Activated naive CD4-positive, alpha-beta T cell treated with anti-CD3 and anti-CD28 coated beads for 36 hours (primary cell): ENCODE results near the gene HERC2. TPM values are rescaled to one million over a fixed set of nuclear protein-coding genes. Genes with fewer than 3 reads are reported as not detected.
"Not testable (repeated sequence)": the region's sequence is repeated elsewhere in the genome, so short reads cannot be mapped to it uniquely, and the experiment has no call there.

Experiments
- CTCF ChIA-PET: fragments of 350-600 bp; sonication (Branson Sonifier 250); formaldehyde crosslinking; loops from one replicate; lab custom pipeline; 2021; ENCODE audit warnings: antibody characterized with exemption; lab: Charles Lee
- DNase-seq: peaks from one replicate; pipeline ENCODE4 v3.0.0-alpha.2; 2020
- H3K27ac Mint-ChIP-seq: one replicate; pipeline ENCODE4 v1.8.0; 2021; ENCODE audit warnings: mild to moderate bottlenecking, mixed read lengths
- H3K27me3 Mint-ChIP-seq: one replicate; pipeline ENCODE4 v1.8.0; 2021; ENCODE audit warnings: low read depth, mixed read lengths
- H3K36me3 Mint-ChIP-seq: one replicate; pipeline ENCODE4 v1.8.0; 2021; ENCODE audit warnings: low read depth, mixed read lengths
- H3K4me1 Mint-ChIP-seq: one replicate; pipeline ENCODE4 v1.8.0; 2021; ENCODE audit warnings: low read depth, mixed read lengths
- H3K4me3 Mint-ChIP-seq: one replicate; pipeline ENCODE4 v1.8.0; 2021; ENCODE audit warnings: mild to moderate bottlenecking, moderate library complexity, mixed read lengths
- H3K9me3 Mint-ChIP-seq: one replicate; pipeline ENCODE4 v1.8.0; 2021; ENCODE audit warnings: mixed read lengths
- intact Hi-C: fragments of 100-400 bp; cut with micrococcal nuclease; formaldehyde crosslinking; loops from one replicate; pipeline ENCODE4 v1.15.1; 2023
- total RNA-seq, 2 experiments: library from RNA; stranded (reverse); gene quantifications; one replicate each; pipeline ENCODE4 v1.2.3, GENCODE V29; 2021

Gene HERC2
- total RNA-seq, 2 experiments from 2014 or later, result 26.6 to 31.6 TPM

DNA sequence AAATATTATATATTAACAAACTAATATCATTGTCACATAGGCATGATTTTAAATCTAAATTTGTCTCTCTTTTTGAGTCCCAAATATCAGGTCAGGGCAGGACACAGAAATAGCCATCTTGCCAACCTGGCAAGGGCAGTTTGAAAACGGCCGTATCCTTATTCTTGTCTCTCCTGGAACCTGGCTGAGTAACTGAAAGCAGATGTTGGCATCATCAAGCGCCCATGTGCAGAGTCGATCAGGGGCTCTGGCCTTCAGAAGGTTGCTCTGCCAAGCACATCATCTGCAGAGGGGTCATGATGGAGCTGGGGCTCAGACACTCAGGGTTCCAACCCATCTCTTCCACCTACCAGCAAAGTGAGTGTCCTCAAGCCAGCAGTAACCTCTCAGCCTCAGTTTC, 167.7 kb downstream of the HERC2 start:
- intact Hi-C loops, result no loop called here
- no peak overlapping the region for H3K27ac Mint-ChIP-seq
- no peaks in the 10 kb centered on the region for H3K27me3 Mint-ChIP-seq
- CTCF ChIA-PET, result no interaction called here
- peaks cover 21% of the 10 kb centered on the region for H3K9me3 Mint-ChIP-seq
- peaks cover 46% of the 10 kb centered on the region for H3K36me3 Mint-ChIP-seq
- no peaks in the 10 kb centered on the region for H3K4me1 Mint-ChIP-seq
- H3K4me3 Mint-ChIP-seq, result no peak overlapping the region
- DNase-seq, result no peak

- CTCF ChIA-PET, result no interaction called here
- intact Hi-C loops, result no loop called here
- DNase-seq, result no peak
- H3K4me1 Mint-ChIP-seq, result peaks cover 3% of the 10 kb centered on the region
- H3K27me3 Mint-ChIP-seq, result no peaks in the 10 kb centered on the region
- no peak overlapping the region for H3K4me3 Mint-ChIP-seq
- H3K36me3 Mint-ChIP-seq, result peaks cover 49% of the 10 kb centered on the region
- no peak overlapping the region for H3K27ac Mint-ChIP-seq
- peaks cover 27% of the 10 kb centered on the region for H3K9me3 Mint-ChIP-seq
Observed at GRCh38 chr15:28153492-28154119, 168.4 kb downstream of the HERC2 start.

DNA sequence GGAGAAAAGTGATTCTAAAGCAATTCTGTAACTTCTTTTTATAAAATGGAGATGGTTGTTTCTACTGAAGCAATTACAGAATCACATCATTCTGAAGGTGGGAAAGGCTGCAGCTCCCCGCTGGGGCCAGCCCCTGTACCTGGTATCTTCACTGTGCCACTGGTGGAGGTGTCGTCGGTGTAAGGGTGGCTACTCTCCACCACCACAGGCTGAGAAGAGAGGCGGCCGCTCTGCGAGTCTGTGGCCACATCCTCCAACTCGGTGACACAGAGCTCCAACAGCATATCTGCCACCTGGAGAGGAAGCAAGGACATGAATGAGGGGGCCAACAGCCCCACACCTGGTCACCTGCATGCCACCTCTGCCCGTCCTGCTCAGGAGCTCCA, 169.4 kb downstream of the HERC2 start:
- intact Hi-C loops, DNase-seq, H3K27me3 Mint-ChIP-seq, H3K4me1 Mint-ChIP-seq, H3K4me3 Mint-ChIP-seq, H3K27ac Mint-ChIP-seq: not testable (repeated sequence)
- Mint-ChIP-seq H3K36me3 (peaks cover 48% of the 10 kb centered on the region), H3K9me3 (peaks cover 22% of the 10 kb centered on the region)
- CTCF ChIA-PET, result interaction anchor here (1.3 kb wide), 1 partner anchor 26 kb away, joined by 4 read pairs; no protein-coding TSS in a partner anchor

- CTCF ChIA-PET, result interaction anchor here (1.3 kb wide), 1 partner anchor 26 kb away, joined by 4 read pairs; no protein-coding TSS in a partner anchor
- H3K36me3 Mint-ChIP-seq, result peaks cover 48% of the 10 kb centered on the region
- H3K4me1 Mint-ChIP-seq, H3K27ac Mint-ChIP-seq, DNase-seq, H3K27me3 Mint-ChIP-seq, intact Hi-C loops, H3K4me3 Mint-ChIP-seq: not testable (repeated sequence)
- H3K9me3 Mint-ChIP-seq, result peaks cover 19% of the 10 kb centered on the region
Observed at GRCh38 chr15:28151864-28152537, 170.0 kb downstream of the HERC2 start.

GRCh38 chr15:28147801-28148200, 174.2 kb downstream of the HERC2 start:
- H3K4me1 Mint-ChIP-seq, result peaks cover 5% of the 10 kb centered on the region
- CTCF ChIA-PET, result no interaction called here
- intact Hi-C loops, result no loop called here
- no peaks in the 10 kb centered on the region for H3K27me3 Mint-ChIP-seq
- no peak overlapping the region for H3K27ac Mint-ChIP-seq
- H3K4me3 Mint-ChIP-seq, result no peak overlapping the region
- H3K36me3 Mint-ChIP-seq, result peaks cover 56% of the 10 kb centered on the region
- peaks cover 19% of the 10 kb centered on the region for H3K9me3 Mint-ChIP-seq
- DNase-seq, result no peak

GRCh38 chr15:28145419-28145818, 176.6 kb downstream of the HERC2 start:
- H3K4me3 Mint-ChIP-seq, H3K4me1 Mint-ChIP-seq, H3K27me3 Mint-ChIP-seq, H3K27ac Mint-ChIP-seq, intact Hi-C loops, DNase-seq, CTCF ChIA-PET: not testable (repeated sequence)
- Mint-ChIP-seq H3K36me3 (peaks cover 52% of the 10 kb centered on the region), H3K9me3 (peaks cover 16% of the 10 kb centered on the region)

DNA sequence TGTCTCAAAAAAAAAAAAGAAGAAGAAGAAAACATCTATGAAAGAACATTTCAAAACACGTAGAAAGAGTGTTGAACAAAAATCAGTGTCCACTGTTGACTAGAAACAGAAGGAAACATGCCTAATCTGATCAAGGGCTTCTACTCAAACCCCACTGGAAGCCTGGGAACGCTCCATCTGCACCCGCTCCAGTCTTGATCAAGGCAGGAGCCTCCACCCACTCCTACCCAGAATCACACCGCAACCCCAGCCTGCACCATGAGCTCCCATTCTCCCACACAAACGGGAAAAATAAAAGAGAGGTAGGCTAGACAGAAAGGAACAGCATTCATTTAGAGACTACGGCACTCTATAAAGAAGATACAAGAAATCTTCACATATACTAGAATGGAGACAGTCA, 181.9 kb downstream of the HERC2 start:
- H3K36me3 Mint-ChIP-seq, result peaks cover 43% of the 10 kb centered on the region
- CTCF ChIA-PET, result no interaction called here
- H3K9me3 Mint-ChIP-seq, result no peaks in the 10 kb centered on the region
- H3K4me1 Mint-ChIP-seq, result peaks cover 20% of the 10 kb centered on the region
- H3K27ac Mint-ChIP-seq, result no peak overlapping the region
- no peaks in the 10 kb centered on the region for H3K27me3 Mint-ChIP-seq
- DNase-seq, result no peak
- H3K4me3 Mint-ChIP-seq, result no peak overlapping the region
- intact Hi-C loops, result no loop called here

GRCh38 chr15:28137408-28138039, 184.5 kb downstream of the HERC2 start:
- intact Hi-C loops, DNase-seq, CTCF ChIA-PET, H3K27ac Mint-ChIP-seq, H3K4me3 Mint-ChIP-seq, H3K27me3 Mint-ChIP-seq, H3K9me3 Mint-ChIP-seq: not testable (repeated sequence)
- Mint-ChIP-seq H3K36me3 (peaks cover 35% of the 10 kb centered on the region), H3K4me1 (peaks cover 20% of the 10 kb centered on the region)

DNA sequence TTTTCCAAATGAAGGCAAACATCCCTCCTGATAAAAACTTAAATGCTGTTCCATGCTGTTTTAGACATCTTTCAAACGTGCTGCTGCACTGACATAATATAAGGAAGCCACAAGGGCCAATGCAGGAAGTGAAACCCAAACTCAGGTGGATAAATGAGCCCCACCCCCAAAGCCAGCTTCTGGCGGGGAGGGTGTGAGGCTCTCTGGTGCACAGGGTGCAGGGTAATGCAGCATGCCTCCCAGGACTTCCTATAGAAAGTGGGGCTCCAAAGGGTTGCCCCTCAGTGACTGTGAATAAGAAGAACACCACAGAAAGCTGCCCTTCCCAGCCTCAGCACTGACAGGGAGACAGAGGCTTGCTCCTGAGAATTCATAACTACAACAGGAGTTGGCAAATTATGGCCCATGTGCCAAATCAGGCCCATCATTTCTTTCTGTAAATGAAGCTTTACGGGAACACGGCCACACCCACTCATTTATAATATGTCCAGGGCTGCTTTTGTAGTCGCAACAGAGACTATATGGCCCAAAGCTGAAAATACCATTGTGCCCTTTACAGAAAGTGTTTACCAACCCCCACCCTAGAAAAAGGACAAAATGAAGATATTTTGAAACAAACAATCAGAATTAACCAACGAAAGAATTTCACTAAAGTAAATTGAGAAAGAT, 185.6 kb downstream of the HERC2 start:
- peak; percentile 34 for DNase-seq

DNA sequence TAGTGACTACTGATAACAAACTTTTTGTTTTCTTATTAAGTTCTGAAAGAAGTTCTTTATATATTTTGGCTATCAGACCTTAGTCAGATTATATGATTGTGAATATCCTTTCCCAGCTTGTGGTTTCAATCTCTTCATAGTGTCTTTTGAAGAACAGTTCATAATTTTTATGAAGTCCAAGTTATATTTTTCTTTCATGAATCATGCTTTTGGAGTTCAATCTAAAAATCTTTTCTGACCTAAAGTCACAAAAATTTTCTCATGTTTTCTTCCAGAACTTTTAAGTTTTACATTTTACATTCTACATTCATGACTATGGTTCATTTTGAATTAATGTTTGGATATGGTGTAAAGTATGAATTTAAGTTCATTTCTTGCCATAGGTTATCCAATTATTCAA, 188.7 kb downstream of the HERC2 start:
- H3K9me3 Mint-ChIP-seq, result no peaks in the 10 kb centered on the region
- no peaks in the 10 kb centered on the region for H3K27me3 Mint-ChIP-seq
- CTCF ChIA-PET, result no interaction called here
- no peak overlapping the region for H3K27ac Mint-ChIP-seq
- no peak overlapping the region for H3K4me3 Mint-ChIP-seq
- DNase-seq, result no peak
- peaks cover 18% of the 10 kb centered on the region for H3K36me3 Mint-ChIP-seq
- peaks cover 20% of the 10 kb centered on the region for H3K4me1 Mint-ChIP-seq
- intact Hi-C loops, result no loop called here

More for the DNA sequence above, 185.6 kb downstream of the HERC2 start:
- peaks cover 20% of the 10 kb centered on the region for H3K4me1 Mint-ChIP-seq
- CTCF ChIA-PET, result interaction anchor here (1.3 kb wide), 1 partner anchor 10 kb away, joined by 4 read pairs; no protein-coding TSS in a partner anchor
- H3K9me3 Mint-ChIP-seq, intact Hi-C loops, H3K4me3 Mint-ChIP-seq, H3K27ac Mint-ChIP-seq, H3K27me3 Mint-ChIP-seq: not testable (repeated sequence)
- peaks cover 29% of the 10 kb centered on the region for H3K36me3 Mint-ChIP-seq

DNA sequence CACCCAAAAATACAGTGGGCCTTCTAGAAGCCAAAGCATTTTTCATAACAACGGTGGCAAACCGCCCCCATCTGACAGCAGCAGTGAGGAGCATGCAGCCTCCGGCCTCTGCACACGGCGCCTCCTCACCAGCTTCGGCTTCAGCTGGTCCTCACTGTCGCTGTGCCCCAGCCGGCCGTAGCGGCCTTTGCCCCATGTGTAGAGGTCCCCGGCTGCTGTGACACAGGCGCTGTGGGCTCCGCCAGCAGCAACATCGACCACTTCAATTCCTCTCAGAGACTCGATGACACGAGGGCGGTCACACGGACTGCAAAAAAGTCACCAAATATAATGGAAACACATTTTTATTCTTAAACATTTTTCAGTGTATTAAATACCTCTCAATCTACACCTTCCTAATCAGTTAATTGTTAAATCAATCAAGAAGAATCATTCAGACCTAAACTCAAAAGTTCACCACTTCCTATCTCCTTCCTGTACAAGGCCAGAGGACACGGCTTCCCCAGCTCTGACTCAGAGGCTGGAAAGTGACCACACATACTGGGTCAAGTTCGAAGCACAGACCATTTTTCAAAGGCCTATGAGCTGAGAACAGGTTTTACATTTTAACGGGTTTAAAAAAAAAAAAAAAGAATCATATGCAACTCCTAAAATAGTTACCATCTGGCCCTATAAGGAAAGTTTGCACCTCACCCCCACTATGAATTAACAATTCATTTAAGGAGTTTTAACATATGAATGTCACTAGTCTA, 189.3 kb downstream of the HERC2 start:
- H3K27me3 Mint-ChIP-seq, result no peaks in the 10 kb centered on the region
- no peak for DNase-seq
- no peak overlapping the region for H3K4me3 Mint-ChIP-seq
- H3K9me3 Mint-ChIP-seq, result no peaks in the 10 kb centered on the region
- peaks cover 22% of the 10 kb centered on the region for H3K36me3 Mint-ChIP-seq
- CTCF ChIA-PET, result no interaction called here
- peaks cover 17% of the 10 kb centered on the region for H3K4me1 Mint-ChIP-seq
- intact Hi-C loops, result no loop called here
- no peak overlapping the region for H3K27ac Mint-ChIP-seq

DNA sequence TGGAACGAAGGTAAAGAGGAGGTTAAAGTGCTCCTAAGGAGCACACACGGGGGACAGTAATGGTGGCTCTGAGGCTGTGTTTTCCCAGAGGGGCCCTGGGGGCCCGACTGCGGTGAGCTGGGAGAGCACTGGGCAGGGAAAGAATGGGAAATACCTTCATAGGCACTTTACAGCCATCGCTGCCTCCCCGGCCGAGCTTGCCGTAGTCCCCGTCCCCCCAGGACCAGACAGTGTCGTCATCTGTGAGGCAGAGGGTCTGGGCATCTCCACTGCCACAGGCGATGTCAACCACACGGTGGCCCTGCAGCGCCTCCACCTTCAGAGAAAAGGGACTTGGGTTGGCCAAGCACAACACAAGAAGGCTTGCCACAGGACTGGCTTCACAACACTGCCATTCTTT, 190.0 kb downstream of the HERC2 start:
- CTCF ChIA-PET, result no interaction called here
- H3K4me1 Mint-ChIP-seq, result peaks cover 9% of the 10 kb centered on the region
- no peak overlapping the region for H3K27ac Mint-ChIP-seq
- intact Hi-C loops, result no loop called here
- DNase-seq, result no peak
- H3K27me3 Mint-ChIP-seq, result no peaks in the 10 kb centered on the region
- no peak overlapping the region for H3K4me3 Mint-ChIP-seq
- no peaks in the 10 kb centered on the region for H3K9me3 Mint-ChIP-seq
- peaks cover 24% of the 10 kb centered on the region for H3K36me3 Mint-ChIP-seq
